Measurements from ENCODE around the gene TSEN54. TPM values are rescaled to one million over a fixed set of nuclear protein-coding genes. Genes with fewer than 3 reads are reported as not detected.

TSEN54 gene
- total RNA-seq, 1 experiment from 2014 or later = 36.6 TPM

DNA sequence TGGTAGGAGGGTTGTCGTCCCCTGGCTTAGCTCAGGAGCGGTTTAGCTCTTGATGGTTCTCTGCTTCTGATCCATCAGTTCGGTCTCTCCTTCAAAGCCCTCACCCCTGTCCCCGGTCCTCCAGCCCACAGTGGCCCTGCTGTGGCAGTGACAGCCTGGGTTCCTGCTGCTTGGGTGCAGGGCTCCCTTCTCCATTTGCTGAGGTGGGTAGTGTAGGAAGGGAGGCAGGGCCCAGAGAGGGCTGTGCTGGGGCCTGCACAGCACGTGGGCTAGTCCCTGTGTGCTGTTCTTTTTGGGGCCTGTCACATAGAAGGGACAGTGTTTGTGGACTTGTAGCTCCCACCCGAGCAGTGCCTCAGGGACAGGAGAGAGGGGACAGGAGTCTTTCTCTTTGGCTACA, 41.6 kb upstream of the TSEN54 start:
- BruUV-seq (replicated peaks) = no TSS peak
- TF ChIP-seq, protein P1, sequence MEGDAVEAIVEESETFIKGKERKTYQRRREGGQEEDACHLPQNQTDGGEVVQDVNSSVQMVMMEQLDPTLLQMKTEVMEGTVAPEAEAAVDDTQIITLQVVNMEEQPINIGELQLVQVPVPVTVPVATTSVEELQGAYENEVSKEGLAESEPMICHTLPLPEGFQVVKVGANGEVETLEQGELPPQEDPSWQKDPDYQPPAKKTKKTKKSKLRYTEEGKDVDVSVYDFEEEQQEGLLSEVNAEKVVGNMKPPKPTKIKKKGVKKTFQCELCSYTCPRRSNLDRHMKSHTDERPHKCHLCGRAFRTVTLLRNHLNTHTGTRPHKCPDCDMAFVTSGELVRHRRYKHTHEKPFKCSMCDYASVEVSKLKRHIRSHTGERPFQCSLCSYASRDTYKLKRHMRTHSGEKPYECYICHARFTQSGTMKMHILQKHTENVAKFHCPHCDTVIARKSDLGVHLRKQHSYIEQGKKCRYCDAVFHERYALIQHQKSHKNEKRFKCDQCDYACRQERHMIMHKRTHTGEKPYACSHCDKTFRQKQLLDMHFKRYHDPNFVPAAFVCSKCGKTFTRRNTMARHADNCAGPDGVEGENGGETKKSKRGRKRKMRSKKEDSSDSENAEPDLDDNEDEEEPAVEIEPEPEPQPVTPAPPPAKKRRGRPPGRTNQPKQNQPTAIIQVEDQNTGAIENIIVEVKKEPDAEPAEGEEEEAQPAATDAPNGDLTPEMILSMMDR (conservative IDR thresholded peaks at IDR 0.05; ENCODE audit: low read depth, low read length) = no peak
- no peak for TF ChIP-seq EZH2 (IDR thresholded peaks at IDR 0.05; ENCODE audit: borderline replicate concordance, low read depth, low read length, poor library complexity, severe bottlenecking)
- Histone ChIP-seq H3K27me3 (replicated peaks; ENCODE audit: insufficient read depth, low read depth, low read length, poor library complexity) (no peaks in the 10 kb centered on the region), H3K4me3 (ENCODE audit: low read depth, low read length, poor library complexity, severe bottlenecking) (no peak overlapping the region), H3K4me1 (ENCODE audit: insufficient read depth, low read length, poor library complexity, severe bottlenecking) (no peaks in the 10 kb centered on the region), H3K9me3 (ENCODE audit: low read depth, low read length, poor library complexity, severe bottlenecking) (no peaks in the 10 kb centered on the region), H3K36me3 (ENCODE audit: insufficient read depth, low read length, poor library complexity, severe bottlenecking) (peaks cover 12% of the 10 kb centered on the region), H3K27ac (ENCODE audit: low read depth, low read length, poor library complexity, severe bottlenecking) (no peak overlapping the region)
- intact Hi-C loops (cut with micrococcal nuclease; ENCODE audit: unreplicated experiment) = no loop called here
- POLR2A ChIA-PET (ENCODE audit: low non-redundant PET) = no interaction called here
- DNase-seq (ENCODE audit: low spot score) = no peak
- CTCF ChIA-PET = interaction anchor here (0.6 kb wide), 1 partner anchor 158 kb away, joined by 3 read pairs; the partner anchor contains the start of gene SMIM5

DNA sequence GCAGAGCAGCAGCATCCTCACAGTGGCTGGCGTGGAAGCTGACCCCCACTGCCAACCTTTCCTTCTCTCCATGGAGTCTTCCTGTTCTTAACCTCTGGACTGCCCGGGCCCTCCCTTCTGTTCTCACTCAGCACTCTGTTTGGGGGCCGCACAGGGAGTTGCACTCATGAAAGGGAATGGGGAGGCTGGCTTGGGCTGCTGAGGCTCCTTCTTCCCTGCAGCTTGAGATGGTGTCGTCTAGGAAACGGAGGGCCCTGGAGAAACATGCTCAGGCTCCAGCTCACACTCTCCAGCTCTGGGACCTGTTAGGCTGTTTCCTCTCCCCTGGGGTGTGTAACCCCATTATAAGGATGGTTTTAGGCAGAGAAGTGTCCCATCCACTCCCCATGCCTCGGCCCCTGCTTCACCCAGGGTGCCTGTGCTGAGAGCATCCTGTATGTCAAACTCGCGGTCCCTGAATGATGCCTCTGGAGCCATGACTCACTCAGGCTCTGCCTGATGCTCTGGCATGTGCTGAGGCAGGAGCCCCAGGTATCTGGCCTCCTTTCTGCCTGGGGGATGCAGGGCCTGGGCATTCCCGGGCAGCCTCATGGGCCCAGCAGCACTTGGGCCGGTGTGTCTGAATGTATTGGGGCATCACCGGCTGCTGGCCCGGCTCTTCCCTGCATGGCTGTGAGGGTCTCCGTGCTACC, 41.0 kb upstream of the TSEN54 start:
- POLR2A ChIA-PET (ENCODE audit: low non-redundant PET) = no interaction called here
- Histone ChIP-seq H3K27me3 (replicated peaks; ENCODE audit: insufficient read depth, low read depth, low read length, poor library complexity) (no peaks in the 10 kb centered on the region), H3K4me3 (ENCODE audit: low read depth, low read length, poor library complexity, severe bottlenecking) (no peak overlapping the region), H3K36me3 (ENCODE audit: insufficient read depth, low read length, poor library complexity, severe bottlenecking) (peaks cover 12% of the 10 kb centered on the region), H3K27ac (ENCODE audit: low read depth, low read length, poor library complexity, severe bottlenecking) (no peak overlapping the region), H3K9me3 (ENCODE audit: low read depth, low read length, poor library complexity, severe bottlenecking) (no peaks in the 10 kb centered on the region), H3K4me1 (ENCODE audit: insufficient read depth, low read length, poor library complexity, severe bottlenecking) (no peaks in the 10 kb centered on the region)
- no peak for DNase-seq (ENCODE audit: low spot score)
- no TSS peak for BruUV-seq (replicated peaks)
- TF ChIP-seq EZH2 (IDR thresholded peaks at IDR 0.05; ENCODE audit: borderline replicate concordance, low read depth, low read length, poor library complexity, severe bottlenecking) = no peak
- TF ChIP-seq, protein P1 (conservative IDR thresholded peaks at IDR 0.05; ENCODE audit: low read depth, low read length) = no peak
- CTCF ChIA-PET = no interaction called here
- intact Hi-C loops (cut with micrococcal nuclease; ENCODE audit: unreplicated experiment) = no loop called here

DNA sequence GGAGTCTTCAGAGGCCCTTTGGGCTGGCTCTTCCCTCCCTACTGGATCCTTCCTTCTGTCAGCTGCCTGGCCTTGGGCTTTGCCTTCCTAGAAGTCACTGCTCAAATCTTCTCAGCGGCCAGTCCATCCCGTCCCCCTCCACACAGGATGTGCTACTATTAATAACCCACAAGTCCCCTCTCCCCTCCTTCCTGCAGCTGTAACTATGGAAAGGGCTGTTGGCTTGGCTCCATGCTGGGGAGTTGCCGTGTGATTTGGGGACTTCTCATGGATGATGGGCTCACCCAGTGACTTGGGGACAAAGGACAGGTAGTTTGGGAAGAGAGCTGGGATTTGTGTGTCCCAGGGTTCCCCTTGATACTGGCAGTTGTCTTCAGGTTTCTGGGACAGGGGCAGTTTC, 40.5 kb upstream of the TSEN54 start:
- Histone ChIP-seq H3K9me3 (ENCODE audit: low read depth, low read length, poor library complexity, severe bottlenecking) (no peaks in the 10 kb centered on the region), H3K4me3 (ENCODE audit: low read depth, low read length, poor library complexity, severe bottlenecking) (no peak overlapping the region), H3K27ac (ENCODE audit: low read depth, low read length, poor library complexity, severe bottlenecking) (no peak overlapping the region), H3K36me3 (ENCODE audit: insufficient read depth, low read length, poor library complexity, severe bottlenecking) (peaks cover 12% of the 10 kb centered on the region), H3K27me3 (replicated peaks; ENCODE audit: insufficient read depth, low read depth, low read length, poor library complexity) (no peaks in the 10 kb centered on the region), H3K4me1 (ENCODE audit: insufficient read depth, low read length, poor library complexity, severe bottlenecking) (no peaks in the 10 kb centered on the region)
- DNase-seq (ENCODE audit: low spot score) = no peak
- ChIA-PET POLR2A (ENCODE audit: low non-redundant PET) (interaction anchor here (0.7 kb wide), 1 partner anchor 16 kb away, joined by 7 read pairs; no protein-coding TSS in a partner anchor), CTCF (no interaction called here)
- TF ChIP-seq EZH2 (IDR thresholded peaks at IDR 0.05; ENCODE audit: borderline replicate concordance, low read depth, low read length, poor library complexity, severe bottlenecking) = no peak
- TF ChIP-seq, protein P1 (conservative IDR thresholded peaks at IDR 0.05; ENCODE audit: low read depth, low read length) = no peak
- intact Hi-C loops (cut with micrococcal nuclease; ENCODE audit: unreplicated experiment) = no loop called here
- BruUV-seq (replicated peaks) = no TSS peak

Data from A673 (cell line).